GM18517 (cell line): Measurements from ENCODE around the gene CDH13.
"Not testable (repeated sequence)": the region's sequence is repeated elsewhere in the genome, so short reads cannot be mapped to it uniquely, and the experiment has no call there.

Experiments used
- ATAC-seq: cut with Tn5 transposase; IDR thresholded peaks from one replicate; pipeline ENCODE4 v1.9.1; 2021; ENCODE audit warnings: mild to moderate bottlenecking, moderate library complexity; ENCODE audit not compliant: unreplicated experiment

CDH13 gene

GRCh38 chr16:82933933-82934332 lies 307.2 kb downstream of the CDH13 start:
- not testable (repeated sequence) for ATAC-seq

DNA sequence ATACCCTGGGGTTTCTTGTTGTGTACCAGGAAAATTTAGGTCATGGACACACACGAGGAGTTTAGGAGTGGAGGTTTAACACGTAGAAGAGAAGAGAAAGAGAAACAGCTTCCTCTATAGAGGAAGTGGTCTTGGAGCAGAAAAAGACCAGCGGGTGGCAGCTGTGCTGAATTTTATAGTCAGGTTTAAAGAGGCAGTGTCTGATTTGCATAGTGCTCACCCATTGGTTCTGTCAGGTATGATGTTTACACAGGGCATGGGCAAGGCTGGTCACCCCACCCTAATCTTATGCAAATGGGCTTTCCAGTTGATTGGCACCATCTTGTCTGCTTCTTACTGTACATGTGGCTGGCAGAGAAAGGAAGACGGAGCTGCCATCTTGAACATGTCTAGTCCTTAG lies 309.0 kb downstream of the CDH13 start:
- ATAC-seq = no peak

- no peak for ATAC-seq
Measured at GRCh38 chr16:82936941-82937551, 310.3 kb downstream of the CDH13 start.

- no peak for ATAC-seq
Measured at GRCh38 chr16:82937926-82938520, 311.3 kb downstream of the CDH13 start.

GRCh38 chr16:82943371-82943770 lies 316.6 kb downstream of the CDH13 start:
- no peak for ATAC-seq

- no peak for ATAC-seq
Measured at GRCh38 chr16:82945420-82946101, 318.8 kb downstream of the CDH13 start.

- no peak for ATAC-seq
Measured at GRCh38 chr16:82947698-82948097, 320.9 kb downstream of the CDH13 start.

DNA sequence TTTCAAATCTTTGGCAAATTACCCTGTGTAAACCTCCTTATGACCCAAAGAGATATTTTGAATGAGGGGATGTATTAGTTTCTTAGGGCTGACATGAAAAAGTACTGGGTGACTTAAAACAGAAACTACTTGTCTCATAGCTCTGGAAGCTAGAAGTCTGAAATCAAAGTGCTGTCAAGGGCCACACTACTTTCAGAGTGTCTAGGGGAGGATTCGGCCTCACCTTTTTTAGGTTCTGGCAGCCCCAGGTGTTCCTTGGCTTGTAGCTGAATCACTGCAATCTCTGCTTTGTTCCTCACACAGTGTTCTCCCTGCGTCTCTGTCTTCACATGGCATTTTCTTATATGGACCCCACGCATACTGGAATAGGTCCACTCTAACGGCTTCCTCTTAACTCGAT lies 322.2 kb downstream of the CDH13 start:
- no peak for ATAC-seq

DNA sequence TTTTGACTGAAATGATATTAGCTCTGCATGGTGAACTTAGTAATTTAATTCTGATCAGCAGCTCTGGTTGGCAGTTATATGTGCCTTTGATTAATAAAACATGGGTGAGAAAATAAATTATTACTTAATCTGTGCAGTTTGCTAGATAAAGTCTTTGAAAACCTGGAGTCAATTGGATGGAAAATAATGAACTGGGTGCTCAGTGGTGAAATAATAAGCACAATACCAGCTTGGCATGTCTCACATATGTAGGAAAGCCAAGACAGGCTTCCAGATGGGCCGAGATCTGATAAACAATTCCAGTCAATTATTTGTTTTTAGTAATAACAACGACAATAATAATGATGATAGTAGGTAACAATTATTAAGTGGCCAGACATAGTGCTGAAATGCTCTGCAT lies 326.7 kb downstream of the CDH13 start:
- no peak for ATAC-seq

DNA sequence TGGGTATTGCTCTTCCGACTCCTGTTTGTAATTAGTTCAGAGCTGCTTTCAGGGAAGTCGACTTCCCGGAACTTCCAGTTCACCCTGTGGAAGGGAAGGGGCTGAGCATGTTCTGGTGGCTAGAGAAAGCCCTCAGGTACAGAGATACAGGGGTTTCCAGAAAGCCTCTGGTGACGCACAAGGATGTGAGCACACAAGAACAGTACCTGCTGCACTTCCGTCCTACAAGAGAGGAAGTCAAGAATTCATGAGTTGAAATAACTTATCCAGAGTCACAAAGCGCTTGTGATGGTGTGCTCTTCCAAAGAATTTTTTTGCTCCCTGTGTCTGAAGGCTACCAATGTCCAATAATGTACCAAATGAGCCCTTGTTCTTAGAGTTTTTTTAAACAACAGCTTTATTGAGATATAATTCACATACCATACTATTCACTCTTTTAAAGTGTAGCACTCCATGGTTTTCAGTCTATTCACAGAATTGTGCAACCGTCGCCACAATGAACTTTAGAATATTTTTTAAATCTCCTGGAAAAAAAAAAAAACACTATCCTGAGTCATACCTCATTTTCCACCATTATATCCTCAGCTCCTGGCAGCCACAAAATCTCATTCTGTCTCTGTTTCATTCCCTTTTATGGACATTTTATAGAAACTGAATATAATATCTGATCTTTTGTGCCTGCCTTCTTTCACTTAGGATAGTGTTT lies 327.6 kb downstream of the CDH13 start:
- ATAC-seq = no peak

DNA sequence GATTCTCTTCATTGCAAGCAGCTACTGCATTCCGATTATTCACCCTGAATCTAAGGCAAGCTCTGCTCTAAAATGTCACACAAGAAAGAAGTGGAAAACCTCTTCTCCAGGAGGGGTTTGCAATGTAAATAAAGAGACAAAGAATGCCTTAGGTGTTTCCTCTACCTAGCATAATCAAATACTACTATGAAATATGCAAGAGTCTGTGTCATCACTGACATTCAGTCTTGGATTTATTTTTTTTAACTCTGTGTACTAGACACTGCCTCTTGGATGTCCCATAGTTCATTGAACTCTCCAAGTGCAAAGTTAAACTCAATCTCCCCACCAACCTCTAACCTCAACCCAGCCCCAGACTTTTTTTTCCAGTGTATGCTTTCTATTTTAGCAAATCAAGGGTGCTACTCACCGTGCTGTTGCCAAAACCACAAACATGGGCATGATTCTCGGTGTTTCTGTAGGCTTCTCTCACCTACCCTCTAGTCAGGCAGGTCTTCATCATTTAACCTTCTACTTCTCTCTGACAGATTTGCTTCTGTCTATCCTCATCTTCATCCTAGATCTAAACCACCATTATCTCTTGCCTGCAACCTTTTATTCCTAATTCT lies 329.1 kb downstream of the CDH13 start:
- ATAC-seq = no peak

- no peak for ATAC-seq
Measured at GRCh38 chr16:82957212-82957611, 330.4 kb downstream of the CDH13 start.

DNA sequence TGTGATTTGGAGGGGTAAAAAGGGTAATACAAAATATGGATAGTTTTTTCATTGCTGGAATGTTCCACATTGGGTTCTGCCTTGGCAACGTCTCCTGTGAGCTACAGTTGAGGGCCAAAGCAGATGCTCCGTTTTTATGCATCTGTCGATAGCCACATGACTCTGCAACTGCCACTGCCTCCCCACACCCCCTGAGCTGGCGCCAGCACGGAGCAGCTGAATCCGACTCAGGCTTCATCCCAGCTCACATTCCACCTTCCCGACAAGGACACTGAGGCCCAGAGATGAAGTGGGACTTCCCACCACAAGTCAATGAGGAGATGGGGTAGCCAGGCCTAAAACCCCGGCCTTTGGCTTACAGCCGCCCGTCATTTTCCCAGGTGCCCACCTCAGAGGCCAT lies 334.1 kb downstream of the CDH13 start:
- no peak for ATAC-seq

DNA sequence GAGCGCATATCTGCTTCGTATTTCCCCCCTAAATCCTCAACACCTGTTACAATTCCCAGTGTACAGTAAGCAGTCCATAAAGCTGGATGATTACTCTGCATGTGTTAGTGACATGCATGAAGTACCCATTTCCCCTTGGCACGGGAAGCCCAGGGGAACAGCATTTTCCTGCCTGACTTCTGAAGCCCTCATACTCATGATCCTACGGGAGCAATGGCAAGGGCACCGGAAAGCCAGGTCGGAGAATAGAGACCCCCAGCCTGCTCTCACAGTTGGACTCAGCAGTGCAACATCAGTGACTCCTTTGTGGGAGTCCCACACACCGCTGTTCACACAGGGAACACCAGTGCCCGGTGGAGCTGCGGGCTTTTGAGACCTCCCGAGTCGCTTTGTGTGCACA lies 336.9 kb downstream of the CDH13 start:
- no peak for ATAC-seq

- ATAC-seq = no peak
Measured at GRCh38 chr16:82965808-82966207, 339.0 kb downstream of the CDH13 start.

DNA sequence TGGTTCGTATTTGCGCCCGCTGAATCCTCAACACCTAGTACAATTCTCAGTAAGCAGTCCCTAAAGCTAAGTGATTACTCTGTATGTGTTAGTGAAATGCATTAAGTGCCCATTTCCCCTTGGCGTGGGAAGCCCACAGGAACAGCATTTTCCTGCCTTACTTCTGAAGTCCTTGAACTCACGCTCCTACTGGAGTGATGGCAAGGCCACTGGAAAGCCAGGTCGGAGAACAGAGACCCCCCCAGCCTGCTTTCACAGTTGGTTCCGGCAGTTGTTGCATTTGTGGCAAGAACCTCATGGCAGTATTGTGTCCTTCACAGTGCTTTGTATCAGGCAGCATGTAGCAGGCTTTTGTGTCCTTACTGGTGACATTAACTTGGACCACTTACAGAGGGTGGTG lies 340.7 kb downstream of the CDH13 start:
- no peak for ATAC-seq

- ATAC-seq = no peak
Measured at GRCh38 chr16:82971126-82971525, 344.4 kb downstream of the CDH13 start.

DNA sequence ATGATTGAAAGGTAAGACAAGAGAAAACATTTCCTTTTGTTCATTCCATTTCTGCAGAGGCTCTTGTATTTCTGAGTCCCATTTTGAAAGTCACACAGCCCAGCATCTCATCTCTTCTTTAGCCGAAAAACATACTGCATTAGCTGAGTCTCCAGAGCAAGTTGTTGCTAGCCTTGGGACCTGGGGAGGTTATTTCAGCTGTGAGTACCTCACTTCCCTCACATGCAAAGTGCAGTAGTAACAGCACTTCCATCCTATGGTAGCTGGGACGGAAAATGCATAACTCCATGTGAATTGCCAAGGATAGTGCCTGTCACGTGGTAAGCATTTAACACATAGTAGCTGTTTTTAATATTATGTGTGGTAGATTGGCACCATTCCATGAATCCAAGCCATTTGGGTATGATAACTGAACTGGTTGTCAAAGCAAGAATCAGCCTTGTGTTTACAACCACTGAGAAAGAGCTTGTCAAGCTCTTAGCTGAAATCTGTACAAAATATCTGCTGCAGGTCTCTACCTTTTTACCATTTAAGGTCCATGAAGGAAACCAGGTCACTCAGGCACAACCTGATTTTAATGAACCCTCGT lies 345.7 kb downstream of the CDH13 start:
- ATAC-seq = no peak

DNA sequence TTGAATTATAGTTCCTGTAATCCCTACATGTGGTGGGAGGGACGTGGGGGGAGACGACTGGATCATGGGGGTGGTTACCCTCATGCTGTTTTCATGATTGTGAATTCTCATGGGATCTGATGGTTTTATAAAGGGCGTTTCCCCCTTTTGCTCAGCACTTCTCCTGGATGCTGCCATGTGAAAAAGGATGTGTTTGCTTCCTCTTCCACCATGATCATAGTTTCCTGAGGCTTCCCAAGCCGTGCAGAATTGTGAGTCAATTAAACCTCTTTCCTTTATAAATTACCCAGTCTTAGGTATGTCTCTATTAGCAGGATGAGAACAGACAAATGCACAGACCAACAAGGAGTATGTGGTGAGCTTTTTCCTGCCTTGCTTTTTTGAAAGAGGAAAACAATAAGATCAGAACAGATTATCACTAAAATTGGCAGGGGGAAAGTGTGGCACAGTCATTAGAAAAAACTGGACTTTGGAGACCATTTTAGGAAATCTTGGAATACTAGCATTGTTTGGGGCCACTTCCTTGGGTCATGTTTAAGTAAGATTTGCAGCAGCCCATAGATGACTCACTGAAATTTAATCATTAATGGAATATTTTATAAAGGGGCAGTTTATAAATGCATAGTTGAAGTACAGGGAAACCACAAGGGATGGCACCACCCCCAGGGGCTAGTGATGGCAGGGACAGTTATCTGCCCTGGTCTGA lies 352.8 kb downstream of the CDH13 start:
- no peak for ATAC-seq

- no peak for ATAC-seq
Measured at GRCh38 chr16:82980810-82981209, 354.0 kb downstream of the CDH13 start.
